Middle frontal gyrus (tissue), 1 donor: ENCODE results near the gene NEU2.
"Not testable (repeated sequence)": the region's sequence is repeated elsewhere in the genome, so short reads cannot be mapped to it uniquely, and the experiment has no call there.

ENCODE experiments used
- DNase-seq: peaks from one replicate; pipeline ENCODE4 v3.0.0-alpha.2; 2015; ENCODE audit warnings: low spot score; ENCODE audit errors: extremely low spot score

NEU2 gene

GRCh38 chr2:233055362-233055761 lies 22.9 kb downstream of the NEU2 start:
- no peak for DNase-seq

DNA sequence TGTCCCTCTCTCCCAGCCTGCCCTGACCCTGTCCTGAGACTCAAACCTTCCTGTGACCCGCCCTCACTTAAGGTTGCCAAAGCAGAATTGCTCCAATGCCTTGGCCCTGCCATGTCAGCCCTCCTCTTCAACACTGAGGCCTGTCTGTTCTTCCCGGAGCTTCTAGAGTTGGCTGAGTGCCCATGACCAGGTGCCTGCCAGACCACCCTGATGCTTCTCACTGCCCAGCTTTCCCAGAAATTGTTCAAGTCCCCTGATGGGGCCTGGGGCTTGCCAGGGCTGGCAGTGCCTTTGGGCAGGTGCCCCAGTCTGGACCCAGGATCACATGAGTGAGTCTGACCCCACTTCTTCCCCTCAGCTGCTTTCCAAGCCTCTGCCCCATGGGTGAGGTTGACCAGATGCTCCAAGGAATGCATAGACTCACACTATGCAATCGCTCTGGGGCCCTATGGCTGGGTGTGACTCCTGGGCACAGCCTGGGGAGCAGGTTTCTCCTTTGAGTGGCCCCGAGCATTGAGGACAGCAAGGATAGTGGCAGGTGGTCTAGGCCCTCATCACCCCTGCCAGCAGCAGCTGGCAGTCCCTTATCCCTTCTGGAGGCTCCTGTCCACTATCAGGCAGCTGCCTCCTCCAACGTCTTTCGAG lies 24.6 kb downstream of the NEU2 start:
- DNase-seq = no peak

- DNase-seq = no peak
Measured at GRCh38 chr2:233058717-233059546, 26.5 kb downstream of the NEU2 start.

- no peak for DNase-seq
Measured at GRCh38 chr2:233059547-233059796, 27.0 kb downstream of the NEU2 start.

DNA sequence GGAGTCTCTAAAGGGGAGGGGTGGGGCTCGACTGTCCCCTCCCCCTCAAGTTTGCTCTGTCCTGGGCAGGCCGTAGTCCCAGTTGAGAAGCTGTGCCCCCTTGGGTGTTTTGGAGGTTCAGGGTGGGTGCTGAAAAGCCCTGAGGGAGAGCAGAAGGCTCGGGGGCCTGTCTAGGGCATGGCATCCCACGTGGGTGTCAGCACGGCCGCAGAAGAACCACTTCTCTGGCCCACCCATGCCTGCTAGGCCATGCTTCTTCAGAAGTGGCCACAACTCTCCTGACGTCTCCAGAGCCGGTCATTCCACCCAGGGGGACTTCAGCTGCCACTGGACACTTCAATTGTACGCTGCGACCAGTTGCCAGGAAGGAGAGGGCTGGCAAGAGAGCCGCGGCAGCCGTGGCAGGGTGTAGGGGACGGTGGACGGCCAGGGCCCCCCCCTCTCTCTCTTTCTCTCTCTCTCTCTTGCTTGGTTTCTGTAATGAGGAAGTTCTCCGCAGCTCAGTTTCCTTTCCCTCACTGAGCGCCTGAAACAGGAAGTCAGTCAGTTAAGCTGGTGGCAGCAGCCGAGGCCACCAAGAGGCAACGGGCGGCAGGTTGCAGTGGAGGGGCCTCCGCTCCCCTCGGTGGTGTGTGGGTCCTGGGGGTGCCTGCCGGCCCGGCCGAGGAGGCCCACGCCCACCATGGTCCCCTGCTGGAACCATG lies 27.5 kb downstream of the NEU2 start, which contains the start of gene INPP5D:
Gene INPP5D, plus strand, starts transcription at position 546 of the 704 bp plus-strand sequence. Its CDS starts 137 bp downstream, at position 683.
- DNase-seq = no peak

GRCh38 chr2:233060501-233060979 lies 28.1 kb downstream of the NEU2 start:
- no peak for DNase-seq

DNA sequence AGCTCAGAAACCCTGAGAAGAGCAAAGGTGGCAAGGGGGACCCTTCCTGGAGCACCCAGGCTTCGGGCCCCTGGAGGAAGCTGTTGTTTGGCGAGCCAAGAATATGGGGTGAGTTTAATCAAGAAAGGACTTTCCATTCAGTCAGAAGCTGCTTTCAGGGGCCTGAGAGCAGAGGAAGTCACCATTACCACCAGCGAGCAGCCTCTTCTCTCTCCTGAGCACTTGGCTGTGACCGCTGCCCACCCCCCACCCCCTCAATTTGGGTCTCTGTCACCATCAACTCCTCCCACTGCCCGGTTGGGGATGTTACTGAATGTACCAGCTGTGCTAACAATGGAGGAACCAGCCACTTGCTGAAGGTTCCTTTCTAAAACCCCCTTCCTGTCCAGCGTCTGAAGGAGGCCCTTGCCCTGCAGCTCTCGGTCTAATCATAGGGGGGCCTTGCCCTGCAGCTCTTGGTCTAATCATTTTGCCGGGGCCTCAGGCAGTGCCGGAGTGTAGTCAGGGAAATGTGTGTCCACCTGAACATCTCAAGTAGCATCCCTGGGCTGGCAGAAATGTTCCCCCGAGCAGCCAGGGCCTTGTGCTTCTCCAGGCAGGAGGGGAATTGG lies 28.6 kb downstream of the NEU2 start:
- DNase-seq = no peak

DNA sequence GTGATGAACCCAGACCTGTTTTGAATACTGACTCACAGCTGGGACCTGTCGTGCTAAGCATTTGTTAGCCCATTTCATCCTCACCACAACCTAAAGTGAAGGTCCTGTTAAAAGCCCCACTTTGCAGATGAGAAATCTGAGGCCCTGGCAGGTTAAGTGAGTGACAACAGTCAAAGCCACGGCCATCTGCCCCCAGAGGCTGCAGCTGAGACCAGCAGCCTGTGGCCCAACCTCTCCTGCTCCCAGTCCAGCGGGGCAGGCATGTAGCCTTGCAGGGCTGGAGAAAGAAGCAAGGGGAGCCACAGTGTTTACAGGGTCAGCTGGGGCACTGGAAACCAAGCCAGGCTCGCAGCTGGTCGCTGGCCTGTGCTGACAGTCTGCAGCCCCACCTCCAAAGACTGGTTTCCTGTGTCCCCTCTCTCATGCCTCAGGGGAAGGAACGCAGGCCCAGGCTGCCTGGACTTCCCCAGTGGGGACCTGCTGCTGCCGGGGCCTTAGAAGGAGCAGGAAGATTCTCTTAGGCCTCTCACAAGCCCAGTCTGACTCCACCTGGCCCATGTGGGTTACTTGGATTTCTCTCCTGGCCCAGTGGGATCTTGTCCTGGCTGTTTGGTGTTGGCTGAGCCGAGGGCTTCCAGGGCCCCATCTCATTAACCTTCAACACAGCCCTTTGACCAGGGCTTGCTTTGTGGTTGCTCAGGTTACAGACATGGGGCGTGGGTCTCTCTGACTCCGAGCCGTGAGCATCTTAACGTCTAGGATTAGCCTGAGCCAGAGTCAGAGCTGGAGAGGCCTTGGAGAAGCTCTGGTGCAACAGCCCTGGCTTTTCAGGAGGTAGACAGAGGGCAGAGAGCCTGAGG lies 29.3 kb downstream of the NEU2 start:
- no peak for DNase-seq

DNA sequence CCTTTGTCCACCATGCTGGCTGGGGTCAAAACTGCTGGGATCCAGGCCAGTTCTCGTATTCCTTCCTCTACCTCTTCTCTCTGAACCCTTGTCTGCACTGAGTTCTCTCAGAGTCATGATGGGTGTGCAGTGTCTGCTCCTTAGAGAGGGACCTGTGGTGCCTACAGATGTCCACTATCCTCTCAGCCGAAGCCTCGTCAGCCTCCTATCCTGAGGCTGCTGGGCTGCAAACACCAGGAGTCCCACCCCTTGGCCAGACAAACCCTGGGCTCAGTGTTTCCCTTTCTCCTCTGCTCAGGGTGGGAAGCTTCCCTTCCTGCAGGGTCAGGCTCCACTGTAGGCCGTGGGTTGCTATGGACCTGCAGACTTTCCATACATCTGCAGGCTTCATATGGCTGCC lies 30.0 kb downstream of the NEU2 start:
- no peak for DNase-seq

DNA sequence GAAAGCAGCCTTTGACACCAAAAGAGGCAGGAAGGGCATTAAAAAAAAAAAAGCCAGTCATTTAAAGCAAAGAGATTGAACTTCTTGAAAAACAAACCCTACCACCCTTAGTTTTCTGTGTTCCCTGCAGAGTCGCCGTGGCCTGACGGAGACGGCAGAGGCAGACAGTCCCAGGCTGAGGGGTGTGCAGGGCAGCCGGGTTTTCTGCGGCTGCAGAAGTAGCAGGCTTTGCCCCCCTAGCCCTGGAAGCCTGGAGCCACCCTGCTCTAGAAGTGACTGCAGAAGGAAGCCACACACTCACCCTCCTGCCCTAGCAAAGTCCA lies 30.4 kb downstream of the NEU2 start:
- no peak for DNase-seq

- DNase-seq = no peak
Measured at GRCh38 chr2:233063269-233063975, 30.9 kb downstream of the NEU2 start.

GRCh38 chr2:233063976-233064411 lies 31.5 kb downstream of the NEU2 start:
- no peak for DNase-seq

- DNase-seq = no peak
Measured at GRCh38 chr2:233064530-233065199, 32.2 kb downstream of the NEU2 start.

GRCh38 chr2:233065200-233065589 lies 32.7 kb downstream of the NEU2 start:
- DNase-seq = not testable (repeated sequence)

- no peak for DNase-seq
Measured at GRCh38 chr2:233065954-233066470, 33.5 kb downstream of the NEU2 start.

- DNase-seq = no peak
Measured at GRCh38 chr2:233068762-233069418, 36.4 kb downstream of the NEU2 start.

- DNase-seq = no peak
Measured at GRCh38 chr2:233072838-233073237, 40.4 kb downstream of the NEU2 start.

- DNase-seq = no peak
Measured at GRCh38 chr2:233074106-233074505, 41.6 kb downstream of the NEU2 start.
